Measurements from ENCODE around the gene RNH1.

Gene RNH1

GRCh38 chr11:506995-507726, at the start of gene RNH1:
RNH1 (minus strand) TSS chr11:507242; CDS start chr11:502162, 5,080 bp downstream.
- peak; percentile 93 for DNase-seq (ENCODE audit: low read depth)

- DNase-seq (ENCODE audit: low read depth): no peak
Observed at GRCh38 chr11:555780-556661, 49.0 kb upstream of the RNH1 start.

GRCh38 chr11:555227-555779, 48.3 kb upstream of the RNH1 start:
- DNase-seq (ENCODE audit: low read depth): no peak

GRCh38 chr11:554428-555226, 47.6 kb upstream of the RNH1 start:
- no peak for DNase-seq (ENCODE audit: low read depth)

GRCh38 chr11:553988-554340, 46.9 kb upstream of the RNH1 start:
- no peak for DNase-seq (ENCODE audit: low read depth)

- no peak for DNase-seq (ENCODE audit: low read depth)
Observed at GRCh38 chr11:553083-553987, 46.3 kb upstream of the RNH1 start.

GRCh38 chr11:551596-551995, 44.6 kb upstream of the RNH1 start:
- no peak for DNase-seq (ENCODE audit: low read depth)

GRCh38 chr11:551131-551530, 44.1 kb upstream of the RNH1 start:
- DNase-seq (ENCODE audit: low read depth): no peak

- DNase-seq (ENCODE audit: low read depth): no peak
Observed at GRCh38 chr11:550746-551085, 43.7 kb upstream of the RNH1 start.

- no peak for DNase-seq (ENCODE audit: low read depth)
Observed at GRCh38 chr11:550021-550745, 43.1 kb upstream of the RNH1 start.

- no peak for DNase-seq (ENCODE audit: low read depth)
Observed at GRCh38 chr11:548700-549603, 41.9 kb upstream of the RNH1 start.

GRCh38 chr11:545171-545570, 38.1 kb upstream of the RNH1 start:
- DNase-seq (ENCODE audit: low read depth): no peak

GRCh38 chr11:544817-545166, 37.8 kb upstream of the RNH1 start:
- DNase-seq (ENCODE audit: low read depth): no peak

- DNase-seq (ENCODE audit: low read depth): no peak
Observed at GRCh38 chr11:541433-541885, 34.4 kb upstream of the RNH1 start.

- DNase-seq (ENCODE audit: low read depth): no peak
Observed at GRCh38 chr11:540583-541432, 33.8 kb upstream of the RNH1 start.

GRCh38 chr11:539971-540481, 33.0 kb upstream of the RNH1 start:
- no peak for DNase-seq (ENCODE audit: low read depth)

GRCh38 chr11:538431-539051, 31.5 kb upstream of the RNH1 start:
- DNase-seq (ENCODE audit: low read depth): no peak

All from fibroblast of the conjunctiva (primary cell).